Astrocyte (in vitro differentiated cells and primary cell): Measurements from ENCODE around the gene SLX1B.
"Not testable (repeated sequence)": the region's sequence is repeated elsewhere in the genome, so short reads cannot be mapped to it uniquely, and the experiment has no call there.

ENCODE experiments used
- EZH2 ChIP-seq: IDR thresholded peaks from 2 replicates; pipeline ENCODE4 v1.6.1; 2012; ENCODE audit warnings: mild to moderate bottlenecking, low read length, inconsistent platforms; ENCODE audit not compliant: insufficient read depth
- TF ChIP-seq, protein P1 (sequence below): IDR thresholded peaks from 2 replicates; pipeline ENCODE4 v1.5.1; 2011; ENCODE audit warnings: low read depth, mild to moderate bottlenecking, inconsistent platforms, low read length, moderate library complexity; ENCODE audit not compliant: insufficient read depth

DNA sequence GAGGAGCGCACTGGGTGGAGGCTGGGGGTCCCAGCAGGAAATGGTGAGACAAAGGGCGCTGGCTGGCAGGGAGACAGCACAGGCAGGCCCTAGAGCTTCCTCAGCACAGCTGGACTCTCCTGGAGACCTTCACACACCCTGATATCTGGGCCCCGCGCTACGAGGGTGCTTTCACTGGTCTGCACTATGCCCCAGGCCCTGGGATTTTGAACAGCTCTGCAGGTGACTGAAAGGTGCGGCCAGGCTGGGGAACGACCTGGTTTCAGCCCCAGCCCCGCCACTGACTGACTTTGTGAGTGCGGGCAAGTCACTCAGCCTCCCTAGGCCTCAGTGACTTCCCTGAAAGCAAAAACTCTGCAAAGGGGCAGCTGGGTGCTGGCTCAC is 6.3 kb downstream of the SLX1B start:
- TF ChIP-seq, protein P1, sequence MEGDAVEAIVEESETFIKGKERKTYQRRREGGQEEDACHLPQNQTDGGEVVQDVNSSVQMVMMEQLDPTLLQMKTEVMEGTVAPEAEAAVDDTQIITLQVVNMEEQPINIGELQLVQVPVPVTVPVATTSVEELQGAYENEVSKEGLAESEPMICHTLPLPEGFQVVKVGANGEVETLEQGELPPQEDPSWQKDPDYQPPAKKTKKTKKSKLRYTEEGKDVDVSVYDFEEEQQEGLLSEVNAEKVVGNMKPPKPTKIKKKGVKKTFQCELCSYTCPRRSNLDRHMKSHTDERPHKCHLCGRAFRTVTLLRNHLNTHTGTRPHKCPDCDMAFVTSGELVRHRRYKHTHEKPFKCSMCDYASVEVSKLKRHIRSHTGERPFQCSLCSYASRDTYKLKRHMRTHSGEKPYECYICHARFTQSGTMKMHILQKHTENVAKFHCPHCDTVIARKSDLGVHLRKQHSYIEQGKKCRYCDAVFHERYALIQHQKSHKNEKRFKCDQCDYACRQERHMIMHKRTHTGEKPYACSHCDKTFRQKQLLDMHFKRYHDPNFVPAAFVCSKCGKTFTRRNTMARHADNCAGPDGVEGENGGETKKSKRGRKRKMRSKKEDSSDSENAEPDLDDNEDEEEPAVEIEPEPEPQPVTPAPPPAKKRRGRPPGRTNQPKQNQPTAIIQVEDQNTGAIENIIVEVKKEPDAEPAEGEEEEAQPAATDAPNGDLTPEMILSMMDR: not testable (repeated sequence)
- TF ChIP-seq EZH2: not testable (repeated sequence)
